Measurements from ENCODE around the gene A1CF. TPM values are rescaled to one million over a fixed set of nuclear protein-coding genes. Genes with fewer than 3 reads are reported as not detected.
A peak's percentile ranks its signal among the peaks of the same experiment; 100 is the strongest.
"Not testable (repeated sequence)": the region's sequence is repeated elsewhere in the genome, so short reads cannot be mapped to it uniquely, and the experiment has no call there.

Gene A1CF
- total and polyA plus RNA-seq, 2 experiments from 2014 or later: 25.4 to 47.6 TPM

GRCh38 chr10:50883629-50884028 is 1.8 kb downstream of the A1CF start:
- peaks cover 40% of the 10 kb centered on the region for H3K79me2 ChIP-seq
- H3K36me3 ChIP-seq (replicated peaks; ENCODE audit: insufficient read depth, low read depth): no peaks in the 10 kb centered on the region
- H3K27ac ChIP-seq: peak overlapping the region; percentile 87

GRCh38 chr10:50882540-50882983 is 2.9 kb downstream of the A1CF start:
- Histone ChIP-seq H3K27ac (peak overlapping the region; percentile 87), H3K9me2 (replicated peaks; ENCODE audit: insufficient read depth) (no peaks in the 10 kb centered on the region)

More at GRCh38 chr10:50883629-50884028, 1.8 kb downstream of the A1CF start:
- H3K4me3 ChIP-seq: peak overlapping the region; percentile 44
- peak; percentile 26 for DNase-seq (ENCODE audit: low spot score)
- H3K9me2 ChIP-seq (replicated peaks; ENCODE audit: insufficient read depth): no peaks in the 10 kb centered on the region
- no peaks in the 10 kb centered on the region for H3K9me3 ChIP-seq (ENCODE audit: low read depth)
- peaks cover 7% of the 10 kb centered on the region for H3K4me1 ChIP-seq (ENCODE audit: insufficient read depth)
- 73% methylated on average over 5 of the region's 5 CpGs for WGBS (ENCODE audit: low lambda C conversion rate, missing lambda C conversion rate)
- no peak overlapping the region for H2AFZ ChIP-seq
- H3K27me3 ChIP-seq: no peaks in the 10 kb centered on the region
- no peak for TF ChIP-seq EZH2 (IDR thresholded peaks at IDR 0.05; ENCODE audit: borderline replicate concordance)
- no peaks in the 10 kb centered on the region for H4K20me1 ChIP-seq (ENCODE audit: insufficient read depth, poor library complexity, severe bottlenecking)
- H3K4me2 ChIP-seq: peak overlapping the region; percentile 74

DNA sequence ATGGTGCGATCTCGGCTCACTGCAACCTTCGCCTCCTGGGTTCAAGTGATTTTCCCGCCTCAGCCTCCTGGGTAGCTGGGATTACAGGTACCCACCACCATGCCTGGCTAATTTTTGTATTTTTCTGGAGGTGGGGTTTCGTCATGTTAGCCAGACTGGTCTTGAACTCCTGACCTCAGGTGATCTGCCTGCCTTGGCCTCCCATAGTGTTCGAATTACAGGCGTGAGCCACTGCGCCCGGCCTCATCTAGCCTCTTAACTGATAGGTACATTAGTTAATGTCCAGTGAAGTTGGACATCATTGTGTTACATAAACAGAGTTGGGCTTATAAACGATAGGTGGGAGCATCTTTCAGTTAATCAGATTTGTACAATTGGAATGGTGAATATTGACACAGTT is 4.4 kb downstream of the A1CF start:
- not testable (repeated sequence) for H3K27me3 ChIP-seq; DNase-seq (ENCODE audit: low spot score); H3K4me2 ChIP-seq; H3K9me2 ChIP-seq (replicated peaks; ENCODE audit: insufficient read depth); H4K20me1 ChIP-seq (ENCODE audit: insufficient read depth, poor library complexity, severe bottlenecking); H3K4me3 ChIP-seq; H2AFZ ChIP-seq; H3K36me3 ChIP-seq (replicated peaks; ENCODE audit: insufficient read depth, low read depth); H3K27ac ChIP-seq; H3K9me3 ChIP-seq (ENCODE audit: low read depth); H3K4me1 ChIP-seq (ENCODE audit: insufficient read depth)
- H3K79me2 ChIP-seq: peaks cover 48% of the 10 kb centered on the region
- WGBS (ENCODE audit: low lambda C conversion rate, missing lambda C conversion rate): 93% methylated on average over 10 of the region's 10 CpGs

More at GRCh38 chr10:50882540-50882983, 2.9 kb downstream of the A1CF start:
- no peaks in the 10 kb centered on the region for H3K27me3 ChIP-seq
- 36% methylated on average over 2 of the region's 2 CpGs for WGBS (ENCODE audit: low lambda C conversion rate, missing lambda C conversion rate)
- TF ChIP-seq EZH2phosphoT487 (IDR thresholded peaks at IDR 0.05; ENCODE audit: low read depth, severe bottlenecking, unreplicated experiment): no peak
- peaks cover 7% of the 10 kb centered on the region for H3K4me1 ChIP-seq (ENCODE audit: insufficient read depth)
- H4K20me1 ChIP-seq (ENCODE audit: insufficient read depth, poor library complexity, severe bottlenecking): no peaks in the 10 kb centered on the region
- no peak for DNase-seq (ENCODE audit: low spot score)
- H3K79me2 ChIP-seq: peaks cover 47% of the 10 kb centered on the region
- H3K4me3 ChIP-seq: no peak overlapping the region
- no peaks in the 10 kb centered on the region for H3K36me3 ChIP-seq (replicated peaks; ENCODE audit: insufficient read depth, low read depth)
- H3K9me3 ChIP-seq (ENCODE audit: low read depth): no peaks in the 10 kb centered on the region
- H3K4me2 ChIP-seq: peak overlapping the region; percentile 74
- no peak overlapping the region for H2AFZ ChIP-seq

DNA sequence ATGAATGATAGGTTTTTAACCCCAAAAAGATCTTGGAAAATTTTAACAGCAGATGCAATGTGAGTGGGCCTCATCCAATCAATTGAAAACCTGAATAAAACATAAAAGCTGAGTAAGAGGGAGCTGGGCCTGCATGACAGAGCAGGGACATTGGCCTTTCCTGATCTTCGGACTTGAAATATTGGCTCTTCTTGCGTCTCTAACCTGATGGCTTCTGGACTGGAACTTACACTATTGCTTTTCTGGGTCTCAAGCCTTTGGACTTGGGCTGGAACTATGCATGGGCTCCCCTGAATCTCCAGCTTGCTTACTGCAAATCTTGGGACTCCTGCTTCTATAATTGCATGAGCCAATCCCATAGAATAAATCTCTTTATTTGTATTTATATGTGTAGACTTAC is 9.0 kb downstream of the A1CF start:
- Histone ChIP-seq H2AFZ (no peak overlapping the region), H3K79me2 (peaks cover 40% of the 10 kb centered on the region), H3K27ac (no peak overlapping the region), H4K20me1 (ENCODE audit: insufficient read depth, poor library complexity, severe bottlenecking) (peaks cover 2% of the 10 kb centered on the region), H3K9me3 (ENCODE audit: low read depth) (no peaks in the 10 kb centered on the region), H3K4me2 (no peak overlapping the region), H3K27me3 (no peaks in the 10 kb centered on the region), H3K9me2 (replicated peaks; ENCODE audit: insufficient read depth) (no peaks in the 10 kb centered on the region), H3K4me3 (no peak overlapping the region), H3K4me1 (ENCODE audit: insufficient read depth) (no peaks in the 10 kb centered on the region), H3K36me3 (replicated peaks; ENCODE audit: insufficient read depth, low read depth) (no peaks in the 10 kb centered on the region)
- TF ChIP-seq, protein P1, sequence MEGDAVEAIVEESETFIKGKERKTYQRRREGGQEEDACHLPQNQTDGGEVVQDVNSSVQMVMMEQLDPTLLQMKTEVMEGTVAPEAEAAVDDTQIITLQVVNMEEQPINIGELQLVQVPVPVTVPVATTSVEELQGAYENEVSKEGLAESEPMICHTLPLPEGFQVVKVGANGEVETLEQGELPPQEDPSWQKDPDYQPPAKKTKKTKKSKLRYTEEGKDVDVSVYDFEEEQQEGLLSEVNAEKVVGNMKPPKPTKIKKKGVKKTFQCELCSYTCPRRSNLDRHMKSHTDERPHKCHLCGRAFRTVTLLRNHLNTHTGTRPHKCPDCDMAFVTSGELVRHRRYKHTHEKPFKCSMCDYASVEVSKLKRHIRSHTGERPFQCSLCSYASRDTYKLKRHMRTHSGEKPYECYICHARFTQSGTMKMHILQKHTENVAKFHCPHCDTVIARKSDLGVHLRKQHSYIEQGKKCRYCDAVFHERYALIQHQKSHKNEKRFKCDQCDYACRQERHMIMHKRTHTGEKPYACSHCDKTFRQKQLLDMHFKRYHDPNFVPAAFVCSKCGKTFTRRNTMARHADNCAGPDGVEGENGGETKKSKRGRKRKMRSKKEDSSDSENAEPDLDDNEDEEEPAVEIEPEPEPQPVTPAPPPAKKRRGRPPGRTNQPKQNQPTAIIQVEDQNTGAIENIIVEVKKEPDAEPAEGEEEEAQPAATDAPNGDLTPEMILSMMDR (IDR thresholded peaks at IDR 0.05; ENCODE audit: poor library complexity): no peak
- TF ChIP-seq EZH2 (IDR thresholded peaks at IDR 0.05; ENCODE audit: borderline replicate concordance): no peak
- no peak for TF ChIP-seq EZH2phosphoT487 (IDR thresholded peaks at IDR 0.05; ENCODE audit: low read depth, severe bottlenecking, unreplicated experiment)
- 90% methylated on average over 2 of the region's 2 CpGs for WGBS (ENCODE audit: low lambda C conversion rate, missing lambda C conversion rate)
- DNase-seq (ENCODE audit: low spot score): no peak

GRCh38 chr10:50874723-50875122 is 10.7 kb downstream of the A1CF start:
- H3K9me3 ChIP-seq (ENCODE audit: low read depth): no peaks in the 10 kb centered on the region
- 80% methylated on average over 5 of the region's 5 CpGs for WGBS (ENCODE audit: low lambda C conversion rate, missing lambda C conversion rate)
- H3K27ac ChIP-seq: no peak overlapping the region
- no peak for TF ChIP-seq EZH2phosphoT487 (IDR thresholded peaks at IDR 0.05; ENCODE audit: low read depth, severe bottlenecking, unreplicated experiment)
- TF ChIP-seq, protein P1 (IDR thresholded peaks at IDR 0.05; ENCODE audit: poor library complexity): no peak
- no peak for TF ChIP-seq EZH2 (IDR thresholded peaks at IDR 0.05; ENCODE audit: borderline replicate concordance)
- H3K79me2 ChIP-seq: peaks cover 38% of the 10 kb centered on the region
- DNase-seq (ENCODE audit: low spot score): no peak
- no peak overlapping the region for H3K4me3 ChIP-seq
- no peak overlapping the region for H2AFZ ChIP-seq
- H3K27me3 ChIP-seq: no peaks in the 10 kb centered on the region
- no peaks in the 10 kb centered on the region for H3K9me2 ChIP-seq (replicated peaks; ENCODE audit: insufficient read depth)
- H3K4me2 ChIP-seq: no peak overlapping the region
- H3K4me1 ChIP-seq (ENCODE audit: insufficient read depth): no peaks in the 10 kb centered on the region
- peaks cover 2% of the 10 kb centered on the region for H4K20me1 ChIP-seq (ENCODE audit: insufficient read depth, poor library complexity, severe bottlenecking)
- H3K36me3 ChIP-seq (replicated peaks; ENCODE audit: insufficient read depth, low read depth): no peaks in the 10 kb centered on the region

Data from hepatocyte (in vitro differentiated cells).